ENCODE data around the gene C1orf141. TPM values are rescaled to one million over a fixed set of nuclear protein-coding genes. Genes with fewer than 3 reads are reported as not detected.
"Not testable (repeated sequence)": the region's sequence is repeated elsewhere in the genome, so short reads cannot be mapped to it uniquely, and the experiment has no call there.

C1orf141 gene
- total RNA-seq, 1 donor from 2014 or later, result not detected

DNA sequence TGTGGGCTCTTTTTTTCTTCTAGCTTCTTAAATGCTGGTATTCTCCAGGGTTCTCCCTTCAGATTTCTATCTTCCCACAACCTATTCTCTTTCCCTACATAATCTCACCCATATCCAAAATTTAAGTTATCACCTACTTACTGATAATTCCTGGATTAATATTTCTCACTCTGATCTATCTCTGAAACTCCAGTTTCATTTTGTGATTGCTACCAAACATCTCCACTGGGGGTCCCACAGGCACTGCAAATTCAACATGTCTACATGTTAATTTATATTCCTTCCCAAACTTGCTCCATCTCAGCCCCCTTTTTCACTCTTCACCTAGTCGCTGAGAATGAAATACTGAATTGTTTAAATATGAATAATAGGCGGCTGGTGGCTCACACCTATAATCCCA is 9.9 kb upstream of the C1orf141 start:
- H3K27ac Mint-ChIP-seq, result no peak overlapping the region

GRCh38 chr1:67143966-67144365 is 9.2 kb upstream of the C1orf141 start:
- H3K4me3 Mint-ChIP-seq, result no peak overlapping the region
- no peak overlapping the region for H3K27ac Mint-ChIP-seq
- DNase-seq (no peak), ATAC-seq (ENCODE audit: low read depth) (no peak)
- TF ChIP-seq CTCF (IDR thresholded peaks at IDR 0.05), result no peak
- H3K4me1 Mint-ChIP-seq, result peaks cover 4% of the 10 kb centered on the region
- ChIA-PET CTCF (interaction anchor here (1.0 to 3.4 kb wide), 3 partner anchors 68 to 148 kb away, joined by 3 to 16 read pairs (median 3); no protein-coding TSS in a partner anchor), POLR2A (no interaction called here)
- intact Hi-C loops (cut with micrococcal nuclease), result no loop called here
- H3K36me3 Mint-ChIP-seq (ENCODE audit: low read depth), result no peaks in the 10 kb centered on the region
- H3K9me3 Mint-ChIP-seq, result no peaks in the 10 kb centered on the region
- H3K27me3 Mint-ChIP-seq, result no peaks in the 10 kb centered on the region

More for the DNA sequence above, 9.9 kb upstream of the C1orf141 start:
- Mint-ChIP-seq H3K36me3 (ENCODE audit: low read depth) (no peaks in the 10 kb centered on the region), H3K4me1 (peaks cover 9% of the 10 kb centered on the region), H3K9me3 (no peaks in the 10 kb centered on the region), H3K27me3 (no peaks in the 10 kb centered on the region), H3K4me3 (no peak overlapping the region)
- ChIA-PET POLR2A (no interaction called here), CTCF (interaction anchor here (1.2 to 3.4 kb wide), 3 partner anchors 20 to 149 kb away, joined by 3 to 16 read pairs (median 3); no protein-coding TSS in a partner anchor)
- no peak for DNase-seq
- TF ChIP-seq CTCF (IDR thresholded peaks at IDR 0.05), result no peak
- ATAC-seq (ENCODE audit: low read depth), result no peak
- intact Hi-C loops (cut with micrococcal nuclease), result loop anchor here (5.0 kb wide), 2 partner anchors 68 to 358 kb away; no protein-coding TSS in a partner anchor

GRCh38 chr1:67142931-67143330 is 8.2 kb upstream of the C1orf141 start:
- ChIA-PET CTCF (interaction anchor here (0.8 kb wide), 1 partner anchor 137 kb away, joined by 3 read pairs; no protein-coding TSS in a partner anchor), POLR2A (no interaction called here)
- DNase-seq, result no peak
- Mint-ChIP-seq H3K4me1 (peaks cover 2% of the 10 kb centered on the region), H3K36me3 (ENCODE audit: low read depth) (no peaks in the 10 kb centered on the region), H3K27me3 (no peaks in the 10 kb centered on the region), H3K4me3 (no peak overlapping the region), H3K27ac (no peak overlapping the region), H3K9me3 (no peaks in the 10 kb centered on the region)
- intact Hi-C loops (cut with micrococcal nuclease), result no loop called here
- ATAC-seq (ENCODE audit: low read depth), result no peak
- TF ChIP-seq CTCF (IDR thresholded peaks at IDR 0.05), result no peak

DNA sequence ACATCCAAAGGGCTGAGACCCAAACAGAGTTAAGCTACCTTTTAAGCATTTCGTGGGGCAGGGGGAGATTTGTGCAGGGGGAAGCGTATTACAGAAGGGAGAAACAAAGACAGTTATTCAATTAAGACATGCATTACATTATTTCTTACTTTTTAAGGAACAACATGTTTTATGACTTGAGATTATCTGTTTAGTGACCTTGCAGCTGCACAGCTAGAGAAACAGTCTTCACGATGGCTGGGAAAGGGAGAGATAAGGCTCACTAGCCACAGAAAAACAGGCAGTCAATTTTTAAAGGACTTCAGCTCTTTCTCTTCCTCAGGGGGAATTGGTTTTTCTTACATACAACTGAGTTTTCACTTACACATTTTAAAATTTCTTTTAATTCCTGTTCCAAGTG is 7.1 kb upstream of the C1orf141 start:
- ATAC-seq (ENCODE audit: low read depth); H3K27me3 Mint-ChIP-seq; CTCF ChIA-PET; POLR2A ChIA-PET; H3K9me3 Mint-ChIP-seq; intact Hi-C loops (cut with micrococcal nuclease); H3K27ac Mint-ChIP-seq; H3K36me3 Mint-ChIP-seq (ENCODE audit: low read depth); DNase-seq; H3K4me3 Mint-ChIP-seq; H3K4me1 Mint-ChIP-seq: not testable (repeated sequence)

- no peak overlapping the region for H3K4me3 Mint-ChIP-seq
- H3K4me1 Mint-ChIP-seq, result peaks cover 2% of the 10 kb centered on the region
- intact Hi-C loops (cut with micrococcal nuclease), result no loop called here
- H3K9me3 Mint-ChIP-seq, result no peaks in the 10 kb centered on the region
- no peak for TF ChIP-seq CTCF (IDR thresholded peaks at IDR 0.05)
- H3K36me3 Mint-ChIP-seq (ENCODE audit: low read depth), result no peaks in the 10 kb centered on the region
- ChIA-PET POLR2A (no interaction called here), CTCF (interaction anchor here (1.1 kb wide), 1 partner anchor 144 kb away, joined by 3 read pairs; no protein-coding TSS in a partner anchor)
- no peak for ATAC-seq (ENCODE audit: low read depth)
- H3K27ac Mint-ChIP-seq, result no peak overlapping the region
- H3K27me3 Mint-ChIP-seq, result no peaks in the 10 kb centered on the region
- no peak for DNase-seq
Observed at GRCh38 chr1:67140460-67140859, 5.7 kb upstream of the C1orf141 start.
